ENCODE data around the gene MEGF6.

The MEGF6 gene

DNA sequence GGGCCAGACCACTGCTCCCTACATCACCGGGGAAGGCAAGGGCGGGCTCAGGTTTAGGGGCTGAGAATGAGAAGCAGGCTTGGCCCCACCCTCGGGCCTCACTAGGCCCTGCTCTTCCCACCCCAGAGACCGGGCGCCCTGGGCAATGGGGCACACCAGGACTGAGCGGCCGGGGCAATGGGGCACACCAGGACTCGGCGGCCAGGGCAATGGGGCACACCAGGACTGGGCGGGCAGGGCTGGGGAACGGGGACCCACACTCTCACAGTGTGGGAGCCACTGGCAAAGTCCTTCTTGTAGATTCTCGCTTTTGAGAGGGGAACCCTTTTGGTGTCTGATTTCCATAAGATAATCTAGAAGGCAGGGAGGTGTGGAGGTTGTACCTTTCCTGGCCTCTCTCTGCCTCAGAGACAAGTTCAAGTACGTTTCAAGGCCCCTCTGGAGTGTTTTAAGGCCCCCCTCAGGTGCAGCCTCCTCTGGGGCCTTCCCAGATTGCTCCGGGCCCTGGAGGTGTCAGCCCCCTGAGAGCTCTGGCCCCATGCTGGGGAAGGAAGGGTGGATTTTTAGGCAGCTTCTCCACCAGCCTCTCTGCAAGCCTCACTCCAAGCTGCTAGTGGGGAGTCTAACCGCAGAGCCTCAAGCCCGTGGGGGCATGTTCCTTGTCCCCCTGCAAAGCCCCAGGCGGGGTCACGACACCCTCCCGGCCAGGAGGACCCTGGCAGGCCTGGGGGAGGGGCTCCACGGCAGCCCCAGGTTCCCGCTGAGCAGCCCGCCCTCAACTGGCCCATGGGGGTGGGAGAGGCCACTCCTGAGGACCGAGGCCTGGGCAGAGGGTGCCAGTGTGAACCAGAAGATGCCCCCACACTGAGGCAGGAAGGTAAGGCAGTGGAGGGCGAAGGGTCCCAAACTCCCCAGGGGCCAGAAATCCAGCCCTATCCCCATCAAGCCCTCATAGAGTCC is 90.6 kb downstream of the MEGF6 start:
- no peak for DNase-seq (ENCODE audit: low read depth in 2 of 2)
- H3K4me3 ChIP-seq (replicated peaks in 1 of 2; ENCODE audit: low read depth in 2 of 2, low read length in 2 of 2) = no peak overlapping the region
- TF ChIP-seq, protein P1, sequence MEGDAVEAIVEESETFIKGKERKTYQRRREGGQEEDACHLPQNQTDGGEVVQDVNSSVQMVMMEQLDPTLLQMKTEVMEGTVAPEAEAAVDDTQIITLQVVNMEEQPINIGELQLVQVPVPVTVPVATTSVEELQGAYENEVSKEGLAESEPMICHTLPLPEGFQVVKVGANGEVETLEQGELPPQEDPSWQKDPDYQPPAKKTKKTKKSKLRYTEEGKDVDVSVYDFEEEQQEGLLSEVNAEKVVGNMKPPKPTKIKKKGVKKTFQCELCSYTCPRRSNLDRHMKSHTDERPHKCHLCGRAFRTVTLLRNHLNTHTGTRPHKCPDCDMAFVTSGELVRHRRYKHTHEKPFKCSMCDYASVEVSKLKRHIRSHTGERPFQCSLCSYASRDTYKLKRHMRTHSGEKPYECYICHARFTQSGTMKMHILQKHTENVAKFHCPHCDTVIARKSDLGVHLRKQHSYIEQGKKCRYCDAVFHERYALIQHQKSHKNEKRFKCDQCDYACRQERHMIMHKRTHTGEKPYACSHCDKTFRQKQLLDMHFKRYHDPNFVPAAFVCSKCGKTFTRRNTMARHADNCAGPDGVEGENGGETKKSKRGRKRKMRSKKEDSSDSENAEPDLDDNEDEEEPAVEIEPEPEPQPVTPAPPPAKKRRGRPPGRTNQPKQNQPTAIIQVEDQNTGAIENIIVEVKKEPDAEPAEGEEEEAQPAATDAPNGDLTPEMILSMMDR (IDR thresholded peaks at IDR 0.05; ENCODE audit: low read depth, low read length) = no peak

DNA sequence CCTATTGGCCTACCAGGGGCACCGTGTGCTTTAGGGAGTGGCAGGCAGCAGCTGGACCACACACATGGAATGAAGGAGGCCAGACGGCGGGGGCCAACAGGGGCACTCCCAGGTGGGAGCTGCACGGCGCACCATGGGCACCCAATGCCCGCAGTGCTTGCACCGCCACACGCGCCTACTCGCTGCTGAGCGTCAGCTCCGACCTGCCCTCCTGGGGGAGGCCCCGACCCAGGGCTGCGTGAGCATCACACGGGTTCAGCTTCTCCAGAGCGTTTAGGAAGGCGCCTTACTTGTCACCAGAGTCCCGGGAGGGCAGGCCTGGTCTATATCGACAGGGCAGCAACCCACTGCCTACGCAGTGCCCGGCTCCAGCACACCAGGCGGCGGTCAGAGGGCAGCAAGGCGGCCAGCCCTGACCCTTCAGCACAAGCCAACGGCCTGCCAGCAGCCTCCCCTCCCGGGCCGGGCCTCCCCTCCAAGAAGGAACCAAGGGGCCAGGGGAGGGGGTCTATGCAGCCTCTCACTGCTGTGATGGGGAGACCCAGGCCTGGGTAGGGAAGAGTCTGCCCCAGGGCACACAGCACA is 91.9 kb downstream of the MEGF6 start:
- no peak overlapping the region for H3K4me3 ChIP-seq (replicated peaks in 1 of 2; ENCODE audit: low read depth in 2 of 2, low read length in 2 of 2)
- TF ChIP-seq, protein P1 (IDR thresholded peaks at IDR 0.05; ENCODE audit: low read depth, low read length) = no peak
- DNase-seq (ENCODE audit: low read depth in 2 of 2) = no peak

DNA sequence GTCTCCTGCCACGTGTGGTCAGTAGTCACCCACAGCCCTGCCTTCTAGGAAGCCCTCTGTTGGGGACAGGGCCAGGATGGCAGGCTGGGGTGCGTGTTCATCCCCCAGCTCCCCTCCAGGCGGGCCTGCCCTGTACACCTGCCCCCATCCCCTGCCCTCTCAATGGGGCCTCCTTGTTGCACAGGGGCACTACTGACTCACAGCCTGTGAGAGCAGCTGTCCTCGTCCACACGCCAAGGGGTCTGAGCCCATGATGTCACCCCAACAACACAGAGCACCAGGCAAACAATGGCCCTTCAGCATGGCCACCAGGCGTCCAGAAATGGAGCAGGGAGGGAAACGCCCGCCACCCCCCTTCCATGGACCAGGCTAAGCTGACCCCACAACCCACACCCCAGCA is 92.6 kb downstream of the MEGF6 start:
- no peak for DNase-seq (ENCODE audit: low read depth in 2 of 2)
- TF ChIP-seq, protein P1 (IDR thresholded peaks at IDR 0.05; ENCODE audit: low read depth, low read length) = no peak

DNA sequence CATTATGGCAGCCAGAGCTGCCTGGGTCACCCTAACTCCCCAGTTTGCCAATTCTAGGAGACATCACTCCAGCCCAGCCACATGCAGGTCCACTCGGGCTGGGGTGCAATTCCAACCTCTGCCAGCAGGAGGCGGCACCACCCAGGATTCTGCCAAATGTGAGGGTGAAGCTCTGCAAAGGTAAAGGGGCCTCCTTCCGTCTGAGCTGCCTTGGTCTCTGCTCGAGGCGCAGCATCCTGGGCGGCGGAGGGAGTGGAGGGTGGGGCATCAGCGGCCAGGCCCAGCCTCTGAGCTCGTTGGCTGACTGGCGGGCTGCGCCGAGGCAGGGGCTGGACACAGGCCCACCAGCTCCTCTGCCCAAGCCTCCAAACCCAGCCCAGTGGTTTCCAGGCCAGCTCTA is 93.1 kb downstream of the MEGF6 start:
- TF ChIP-seq, protein P1 (IDR thresholded peaks at IDR 0.05; ENCODE audit: low read depth, low read length) = peak; percentile 86
- H3K4me3 ChIP-seq (replicated peaks in 1 of 2; ENCODE audit: low read depth in 2 of 2, low read length in 2 of 2) = no peak overlapping the region
- no peak for DNase-seq (ENCODE audit: low read depth in 2 of 2)

More for the DNA sequence above, 92.6 kb downstream of the MEGF6 start:
- H3K4me3 ChIP-seq (replicated peaks in 1 of 2; ENCODE audit: low read depth in 2 of 2, low read length in 2 of 2) = no peak overlapping the region

DNA sequence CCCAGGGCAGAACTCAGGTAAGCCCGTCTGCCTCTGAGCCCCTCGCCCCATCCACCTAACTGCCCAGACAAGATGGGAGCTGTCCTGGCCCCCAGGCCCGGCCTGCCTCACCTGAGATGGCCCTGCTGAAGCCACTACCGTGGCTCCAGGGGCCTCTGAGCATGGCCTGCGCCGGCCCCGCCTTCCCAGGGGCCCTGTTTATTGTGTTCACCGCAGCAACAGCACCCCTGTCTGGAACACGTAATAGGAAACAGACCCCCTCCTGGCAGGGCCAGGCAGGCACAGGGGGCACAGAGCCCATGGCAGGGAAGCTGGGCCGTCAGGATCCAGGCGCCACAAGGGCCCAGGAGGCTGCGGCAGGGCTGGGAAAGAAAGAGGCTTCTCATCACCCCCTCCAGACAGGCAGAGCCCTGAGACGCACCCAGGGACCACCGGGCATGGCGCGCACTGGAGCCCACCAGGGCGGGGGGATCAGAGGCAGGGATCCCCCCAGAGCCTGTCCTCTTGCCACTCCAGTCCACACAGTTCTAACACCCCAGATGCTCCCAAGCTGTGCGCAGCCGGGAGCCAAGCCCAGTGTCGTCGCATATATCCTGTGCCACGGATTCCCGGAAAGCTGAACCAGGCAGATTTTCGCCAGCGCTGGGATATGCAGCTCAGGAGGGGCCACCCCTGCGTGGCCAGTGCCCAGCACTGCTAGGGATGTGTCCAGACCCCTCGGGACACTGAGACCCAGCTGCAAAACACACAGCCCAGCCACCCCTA is 94.2 kb downstream of the MEGF6 start:
- no peak for DNase-seq (ENCODE audit: low read depth in 2 of 2)
- TF ChIP-seq, protein P1 (IDR thresholded peaks at IDR 0.05; ENCODE audit: low read depth, low read length) = no peak
- no peak overlapping the region for H3K4me3 ChIP-seq (replicated peaks in 1 of 2; ENCODE audit: low read depth in 2 of 2, low read length in 2 of 2)

DNA sequence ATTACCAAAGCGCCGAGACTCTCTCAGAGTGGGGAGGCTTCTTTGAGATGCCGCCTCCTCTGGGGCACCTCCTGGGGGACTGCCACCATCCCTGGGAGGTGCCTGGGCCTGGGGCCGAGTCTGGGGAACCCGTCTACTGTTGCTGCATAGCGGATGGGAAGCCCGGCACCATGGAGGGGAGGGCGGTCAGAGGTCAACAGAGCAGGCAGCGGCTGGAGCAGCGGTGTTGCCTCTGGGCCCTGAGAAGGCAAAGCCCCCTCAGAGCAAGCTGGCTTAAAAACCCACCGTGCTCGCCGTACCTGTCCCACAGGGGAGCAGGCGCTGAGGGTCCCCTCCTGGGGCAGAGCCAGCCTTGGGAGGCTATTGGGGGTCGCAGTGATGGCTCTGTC is 94.8 kb downstream of the MEGF6 start:
- TF ChIP-seq, protein P1 (IDR thresholded peaks at IDR 0.05; ENCODE audit: low read depth, low read length) = no peak
- H3K4me3 ChIP-seq (replicated peaks in 1 of 2; ENCODE audit: low read depth in 2 of 2, low read length in 2 of 2) = no peak overlapping the region
- DNase-seq (ENCODE audit: low read depth in 2 of 2) = no peak
